ENCODE data around the gene EPS15. TPM values are rescaled to one million over a fixed set of nuclear protein-coding genes. Genes with fewer than 3 reads are reported as not detected.

Gene EPS15
- total and polyA plus RNA-seq, 9 of the 15 experiments (the other 6 are each of a cell fraction or from before 2014, with no cell fraction given): 23.1 to 69.0 (median 41.7) TPM

GRCh38 chr1:51519048-51519864 is at the start of gene EPS15 (continued):
- TF ChIP-seq, protein P1, sequence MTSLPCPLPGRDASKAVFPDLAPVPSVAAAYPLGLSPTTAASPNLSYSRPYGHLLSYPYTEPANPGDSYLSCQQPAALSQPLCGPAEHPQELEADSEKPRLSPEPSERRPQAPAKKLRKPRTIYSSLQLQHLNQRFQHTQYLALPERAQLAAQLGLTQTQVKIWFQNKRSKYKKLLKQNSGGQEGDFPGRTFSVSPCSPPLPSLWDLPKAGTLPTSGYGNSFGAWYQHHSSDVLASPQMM (CRISPR knock-in tag; IDR thresholded peaks at IDR 0.05): no peak
- no peak for TF ChIP-seq MCM3 (IDR thresholded peaks at IDR 0.05)
- no peak for TF ChIP-seq TFAM (CRISPR knock-in tag; conservative IDR thresholded peaks at IDR 0.05)
- no peak for TF ChIP-seq SAFB (IDR thresholded peaks at IDR 0.05; ENCODE audit: borderline replicate concordance, low read depth, low read length)
- no peak for TF ChIP-seq ZNF184 (CRISPR knock-in tag; IDR thresholded peaks at IDR 0.05)
- TF ChIP-seq MCM2 (IDR thresholded peaks at IDR 0.05; ENCODE audit: low read depth): no peak
- no peak for TF ChIP-seq SIX5 (IDR thresholded peaks at IDR 0.05; ENCODE audit: borderline replicate concordance in 1 of 2, insufficient read depth in 1 of 2, low read depth in 1 of 2, low read length in 2 of 2)
- TF ChIP-seq RBM39 (optimal IDR thresholded peaks at IDR 0.05; ENCODE audit: low read depth, low read length): no peak
- no peak for TF ChIP-seq ZNF780A (CRISPR knock-in tag; IDR thresholded peaks at IDR 0.05)
- no peak for TF ChIP-seq ZNF507 (tag; conservative IDR thresholded peaks at IDR 0.05)
- TF ChIP-seq FOXA1 (IDR thresholded peaks at IDR 0.05; ENCODE audit: borderline replicate concordance): no peak
- TF ChIP-seq HNRNPL (IDR thresholded peaks at IDR 0.05; ENCODE audit: low read depth, low read length): 0 out of 2 replicates have a peak, but pooled peaks have one; percentile 52
- TF ChIP-seq ZNF551 (CRISPR knock-in tag; IDR thresholded peaks at IDR 0.05): no peak
- TF ChIP-seq POLR2H (tag; IDR thresholded peaks at IDR 0.05; ENCODE audit: low read depth): 0 out of 2 replicates have a peak, but pooled peaks have one; percentile 42
- peak; percentile 99 for TF ChIP-seq HDAC2 (IDR thresholded peaks at IDR 0.05)
- peak; percentile 34; the same call in 1 of the 2 replicates for TF ChIP-seq TEAD4 (IDR thresholded peaks at IDR 0.05; ENCODE audit: low read length)
- no peak for TF ChIP-seq TEAD4 (CRISPR knock-in tag; IDR thresholded peaks at IDR 0.05; ENCODE audit: borderline replicate concordance)
- TF ChIP-seq NCOA2 (IDR thresholded peaks at IDR 0.05; ENCODE audit: partially characterized antibody in 2 of 2): no peak
- no peak for TF ChIP-seq XRCC4 (IDR thresholded peaks at IDR 0.05; ENCODE audit: extremely low read depth, insufficient read depth, insufficient read length)
- TF ChIP-seq, protein P2, sequence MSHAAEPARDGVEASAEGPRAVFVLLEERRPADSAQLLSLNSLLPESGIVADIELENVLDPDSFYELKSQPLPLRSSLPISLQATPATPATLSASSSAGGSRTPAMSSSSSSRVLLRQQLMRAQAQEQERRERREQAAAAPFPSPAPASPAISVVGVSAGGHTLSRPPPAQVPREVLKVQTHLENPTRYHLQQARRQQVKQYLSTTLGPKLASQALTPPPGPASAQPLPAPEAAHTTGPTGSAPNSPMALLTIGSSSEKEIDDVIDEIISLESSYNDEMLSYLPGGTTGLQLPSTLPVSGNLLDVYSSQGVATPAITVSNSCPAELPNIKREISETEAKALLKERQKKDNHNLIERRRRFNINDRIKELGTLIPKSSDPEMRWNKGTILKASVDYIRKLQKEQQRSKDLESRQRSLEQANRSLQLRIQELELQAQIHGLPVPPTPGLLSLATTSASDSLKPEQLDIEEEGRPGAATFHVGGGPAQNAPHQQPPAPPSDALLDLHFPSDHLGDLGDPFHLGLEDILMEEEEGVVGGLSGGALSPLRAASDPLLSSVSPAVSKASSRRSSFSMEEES (CRISPR knock-in tag; IDR thresholded peaks at IDR 0.05): no peak
- no peak for TF ChIP-seq CREBBP (IDR thresholded peaks at IDR 0.05; ENCODE audit: low read depth, low read length)
- 0 out of 2 replicates have a peak, but pooled peaks have one; percentile 48 for TF ChIP-seq HDAC8 (tag; IDR thresholded peaks at IDR 0.05)
- TF ChIP-seq, protein P3, sequence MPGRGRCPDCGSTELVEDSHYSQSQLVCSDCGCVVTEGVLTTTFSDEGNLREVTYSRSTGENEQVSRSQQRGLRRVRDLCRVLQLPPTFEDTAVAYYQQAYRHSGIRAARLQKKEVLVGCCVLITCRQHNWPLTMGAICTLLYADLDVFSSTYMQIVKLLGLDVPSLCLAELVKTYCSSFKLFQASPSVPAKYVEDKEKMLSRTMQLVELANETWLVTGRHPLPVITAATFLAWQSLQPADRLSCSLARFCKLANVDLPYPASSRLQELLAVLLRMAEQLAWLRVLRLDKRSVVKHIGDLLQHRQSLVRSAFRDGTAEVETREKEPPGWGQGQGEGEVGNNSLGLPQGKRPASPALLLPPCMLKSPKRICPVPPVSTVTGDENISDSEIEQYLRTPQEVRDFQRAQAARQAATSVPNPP (IDR thresholded peaks at IDR 0.05; ENCODE audit: borderline replicate concordance, insufficient read depth, insufficient read length): no peak
- TF ChIP-seq GABPB2 (CRISPR knock-in tag; conservative IDR thresholded peaks at IDR 0.05): no peak
- TF ChIP-seq RUNX1 (IDR thresholded peaks at IDR 0.05; ENCODE audit: low read depth): no peak
- peak; percentile 10; the same call in 1 of the 2 replicates for TF ChIP-seq ZBED1 (IDR thresholded peaks at IDR 0.05)

Data from K562 (cell line).